Measurements from ENCODE around the gene EXOC4. TPM values are rescaled to one million over a fixed set of nuclear protein-coding genes. Genes with fewer than 3 reads are reported as not detected.

EXOC4 gene
- total and polyA plus RNA-seq, 2 of the 8 experiments (the other 6 are each of a cell fraction or from before 2014, with no cell fraction given) = 27.0 to 67.3 TPM

GRCh38 chr7:134062460-134062859 lies 809.6 kb downstream of the EXOC4 start:
- no peak overlapping the region for H3K4me2 ChIP-seq (ENCODE audit: insufficient read depth in 1 of 2, low read depth in 2 of 2, low read length in 2 of 2)
- CTCF ChIA-PET (ENCODE audit: partially characterized antibody) = interaction anchor here (1.5 kb wide), 1 partner anchor 17 kb away, joined by 4 read pairs; no protein-coding TSS in a partner anchor
- H2AK5ac ChIP-seq (ENCODE audit: low read depth, low read length) = no peak overlapping the region
- H4K8ac ChIP-seq (ENCODE audit: extremely low read depth, insufficient read depth, low read length) = no peak overlapping the region
- no peak overlapping the region for H2AFZ ChIP-seq (ENCODE audit: low read length)
- H2BK120ac ChIP-seq (replicated peaks; ENCODE audit: low read depth, low read length) = no peak overlapping the region
- no peaks in the 10 kb centered on the region for H3K27me3 ChIP-seq (replicated peaks in 1 of 4; ENCODE audit: control insufficient read depth in 3 of 4, extremely low read depth in 1 of 4, insufficient read depth in 3 of 4, low read length in 3 of 4)
- no peak overlapping the region for H3K9ac ChIP-seq (replicated peaks in 1 of 4; ENCODE audit: extremely low read depth in 1 of 4, low read depth in 3 of 4, low read length in 3 of 4)
- H3K14ac ChIP-seq (ENCODE audit: insufficient read length) = no peak overlapping the region
- H3K4ac ChIP-seq (replicated peaks; ENCODE audit: insufficient read length, low read depth, low read length) = no peak overlapping the region
- H3K56ac ChIP-seq (replicated peaks; ENCODE audit: insufficient read length, low read depth, low read length) = no peak overlapping the region
- no peaks in the 10 kb centered on the region for H3K36me3 ChIP-seq (ENCODE audit: control insufficient read depth in 2 of 4, insufficient read depth in 4 of 4, low read length in 3 of 4)
- no peaks in the 10 kb centered on the region for H3K23me2 ChIP-seq (ENCODE audit: low read depth, low read length)
- no peak overlapping the region for H4K5ac ChIP-seq (ENCODE audit: insufficient read length, low read depth, low read length)
- H4K91ac ChIP-seq (replicated peaks; ENCODE audit: insufficient read length, low read length) = no peak overlapping the region
- FAIRE-seq = no peak
- no peak overlapping the region for H3K18ac ChIP-seq (ENCODE audit: extremely low read depth, low read length)
- H4K20me1 ChIP-seq (replicated peaks in 1 of 2; ENCODE audit: control insufficient read depth in 1 of 2, insufficient read depth in 2 of 2, low read length in 2 of 2) = no peaks in the 10 kb centered on the region
- 88% methylated on average over 4 of the region's 4 CpGs; no CpG with 5 or more reads in 1 of the 2 experiments for WGBS, 2 experiments (ENCODE audit: extremely low coverage in 1 of 2, insufficient coverage in 1 of 2, insufficient read length in 1 of 2, insufficient replicate concordance in 2 of 2, low coverage in 1 of 2, low lambda C conversion rate in 2 of 2, missing lambda C conversion rate in 1 of 2)
- no peaks in the 10 kb centered on the region for H3K9me3 ChIP-seq (ENCODE audit: insufficient read depth in 2 of 2, low read depth in 1 of 2, low read length in 1 of 2)
- no peaks in the 10 kb centered on the region for H3K79me2 ChIP-seq (ENCODE audit: control insufficient read depth in 1 of 2, insufficient read depth in 2 of 2, low read length in 2 of 2)
- no peak for DNase-seq (ENCODE audit: low read depth in 1 of 2, low spot score in 2 of 2)
- no peak overlapping the region for H2BK12ac ChIP-seq (ENCODE audit: low read depth, low read length)
- no peak overlapping the region for H3K23ac ChIP-seq (ENCODE audit: insufficient read length)
- POLR2A ChIA-PET (ENCODE audit: partially characterized antibody) = interaction anchor here (1.5 kb wide), 1 partner anchor 68 kb away, joined by 3 read pairs; no protein-coding TSS in a partner anchor
- no peaks in the 10 kb centered on the region; a peak in 1 of 7 replicates for H3K4me1 ChIP-seq (replicated peaks in 1 of 4; ENCODE audit: control insufficient read depth in 3 of 4, insufficient read depth in 4 of 4, low read length in 3 of 4)
- no peak overlapping the region for H2BK5ac ChIP-seq (ENCODE audit: low read depth, low read length)
- no peak overlapping the region for H2BK15ac ChIP-seq (ENCODE audit: low read length)
- no peak overlapping the region for H2BK20ac ChIP-seq (ENCODE audit: low read length)
- H3K79me1 ChIP-seq (ENCODE audit: low read depth, low read length) = no peaks in the 10 kb centered on the region
- no peak overlapping the region for H3K4me3 ChIP-seq (ENCODE audit: extremely low read depth in 1 of 4, insufficient read depth in 2 of 4, low read depth in 3 of 4, low read length in 4 of 4)
- no peak overlapping the region for H3K27ac ChIP-seq (ENCODE audit: low read depth, low read length)
- TF ChIP-seq NANOG (IDR thresholded peaks at IDR 0.05; ENCODE audit: insufficient read depth, low read depth, low read length, poor library complexity, severe bottlenecking) = no peak
- no peak for TF ChIP-seq BACH1 (IDR thresholded peaks at IDR 0.05; ENCODE audit: low read length)
- no peak for TF ChIP-seq CBX5 (IDR thresholded peaks at IDR 0.05; ENCODE audit: low read depth, low read length)
- TF ChIP-seq GTF2F1 (IDR thresholded peaks at IDR 0.05; ENCODE audit: borderline replicate concordance, low read depth, low read length) = no peak
- TF ChIP-seq ASH2L (IDR thresholded peaks at IDR 0.05; ENCODE audit: low read length) = no peak
- no peak for TF ChIP-seq SIX5 (IDR thresholded peaks at IDR 0.05; ENCODE audit: low read depth, low read length)
- TF ChIP-seq CHD1 (IDR thresholded peaks at IDR 0.05; ENCODE audit: low read depth, low read length) = no peak
- TF ChIP-seq YY1 (IDR thresholded peaks at IDR 0.05; ENCODE audit: low read depth, low read length) = no peak
- TF ChIP-seq RFX5 (IDR thresholded peaks at IDR 0.05; ENCODE audit: borderline replicate concordance, low read depth, low read length) = no peak
- TF ChIP-seq SAP30 (IDR thresholded peaks at IDR 0.05; ENCODE audit: insufficient read depth, insufficient replicate concordance, low read length) = no peak
- TF ChIP-seq TAF7 (optimal IDR thresholded peaks at IDR 0.05; ENCODE audit: borderline replicate concordance, low read depth, low read length) = no peak
- no peak for TF ChIP-seq SRF (IDR thresholded peaks at IDR 0.05; ENCODE audit: low read depth, low read length)
- TF ChIP-seq POLR2A (IDR thresholded peaks at IDR 0.05; ENCODE audit: control extremely low read depth in 1 of 2, low read depth in 2 of 2, low read length in 2 of 2) = no peak
- no peak for TF ChIP-seq CTBP2 (IDR thresholded peaks at IDR 0.05; ENCODE audit: borderline replicate concordance, insufficient read depth, insufficient read length, low read length)
- TF ChIP-seq CHD2 (IDR thresholded peaks at IDR 0.05; ENCODE audit: low read length) = no peak
- no peak for TF ChIP-seq SP4 (IDR thresholded peaks at IDR 0.05; ENCODE audit: low read length)
